Measurements from ENCODE around the gene SLC2A1. TPM values are rescaled to one million over a fixed set of nuclear protein-coding genes. Genes with fewer than 3 reads are reported as not detected.

SLC2A1 gene
- polyA plus RNA-seq, 2 donors = 70.3 to 115 TPM

- peaks cover 3 to 26% of the 10 kb centered on the region in 2 donors for H3K4me1 ChIP-seq (ENCODE audit: control insufficient read depth in 2 of 2, insufficient read depth in 2 of 2, low read length in 1 of 2)
- H3K36me3 ChIP-seq (ENCODE audit: control insufficient read depth in 2 of 2, insufficient read depth in 2 of 2, low read length in 1 of 2) = no peaks in the 10 kb centered on the region
- WGBS, 2 donors = 54 to 66% methylated on average over 6 of the region's 6 CpGs
- H3K27ac ChIP-seq (ENCODE audit: low read depth in 2 of 2, low read length in 1 of 2) = peak overlapping the region; percentile 86 to 96
- H3K9me3 ChIP-seq (ENCODE audit: control insufficient read depth in 2 of 2, insufficient read depth in 1 of 2, low read depth in 1 of 2, low read length in 1 of 2) = no peaks in the 10 kb centered on the region
- H3K4me3 ChIP-seq (ENCODE audit: low read depth in 1 of 2, low read length in 2 of 2) = no peak overlapping the region
- H3K27me3 ChIP-seq (ENCODE audit: control insufficient read depth in 1 of 2, insufficient read depth in 2 of 2, low read length in 2 of 2) = no peaks in the 10 kb centered on the region
These were observed 2.8 kb upstream of the SLC2A1 start for GRCh38 chr1:42961312-42962091.

GRCh38 chr1:42960566-42961311 lies 2.1 kb upstream of the SLC2A1 start:
- Histone ChIP-seq H3K9me3 (ENCODE audit: control insufficient read depth in 2 of 2, insufficient read depth in 1 of 2, low read depth in 1 of 2, low read length in 1 of 2) (no peaks in the 10 kb centered on the region), H3K4me3 (ENCODE audit: low read depth in 1 of 2, low read length in 2 of 2) (no peak overlapping the region), H3K4me1 (ENCODE audit: control insufficient read depth in 2 of 2, insufficient read depth in 2 of 2, low read length in 1 of 2) (peaks cover 3 to 28% of the 10 kb centered on the region in 2 donors), H3K27ac (ENCODE audit: low read depth in 2 of 2, low read length in 1 of 2) (peak overlapping the region; percentile 32 to 96), H3K27me3 (ENCODE audit: control insufficient read depth in 1 of 2, insufficient read depth in 2 of 2, low read length in 2 of 2) (no peaks in the 10 kb centered on the region), H3K36me3 (ENCODE audit: control insufficient read depth in 2 of 2, insufficient read depth in 2 of 2, low read length in 1 of 2) (no peaks in the 10 kb centered on the region)
- WGBS, 2 donors = 87 to 92% methylated on average over 9 of the region's 9 CpGs

GRCh38 chr1:42960122-42960390 lies 1.4 kb upstream of the SLC2A1 start:
- Histone ChIP-seq H3K9me3 (ENCODE audit: control insufficient read depth in 2 of 2, insufficient read depth in 1 of 2, low read depth in 1 of 2, low read length in 1 of 2) (no peaks in the 10 kb centered on the region), H3K27ac (ENCODE audit: low read depth in 2 of 2, low read length in 1 of 2) (peak overlapping the region in 1 of 2 donors; percentile 96), H3K27me3 (ENCODE audit: control insufficient read depth in 1 of 2, insufficient read depth in 2 of 2, low read length in 2 of 2) (no peaks in the 10 kb centered on the region), H3K36me3 (ENCODE audit: control insufficient read depth in 2 of 2, insufficient read depth in 2 of 2, low read length in 1 of 2) (no peaks in the 10 kb centered on the region), H3K4me3 (ENCODE audit: low read depth in 1 of 2, low read length in 2 of 2) (peak overlapping the region in 1 of 2 donors; percentile 80), H3K4me1 (ENCODE audit: control insufficient read depth in 2 of 2, insufficient read depth in 2 of 2, low read length in 1 of 2) (peaks cover 3 to 30% of the 10 kb centered on the region in 2 donors)
- 77 to 95% methylated on average over 1 of the region's 1 CpG for WGBS, 2 donors

- no peaks in the 10 kb centered on the region for H3K9me3 ChIP-seq (ENCODE audit: control insufficient read depth in 2 of 2, insufficient read depth in 1 of 2, low read depth in 1 of 2, low read length in 1 of 2)
- peaks cover 0 to 7% of the 10 kb centered on the region in 2 donors for H3K36me3 ChIP-seq (ENCODE audit: control insufficient read depth in 2 of 2, insufficient read depth in 2 of 2, low read length in 1 of 2)
- 1% methylated on average over 48 to 72 of the region's 72 CpGs for WGBS, 2 donors
- H3K27me3 ChIP-seq (ENCODE audit: control insufficient read depth in 1 of 2, insufficient read depth in 2 of 2, low read length in 2 of 2) = no peaks in the 10 kb centered on the region
- H3K4me1 ChIP-seq (ENCODE audit: control insufficient read depth in 2 of 2, insufficient read depth in 2 of 2, low read length in 1 of 2) = peaks cover 3 to 32% of the 10 kb centered on the region in 2 donors
- peak overlapping the region; percentile 92 to 95 for H3K27ac ChIP-seq (ENCODE audit: low read depth in 2 of 2, low read length in 1 of 2)
- peak overlapping the region; percentile 80 to 95 for H3K4me3 ChIP-seq (ENCODE audit: low read depth in 1 of 2, low read length in 2 of 2)
These were observed 684 bp downstream of the SLC2A1 start for GRCh38 chr1:42957880-42958487.

GRCh38 chr1:42957229-42957879 lies 1.3 kb downstream of the SLC2A1 start:
- Histone ChIP-seq H3K4me3 (ENCODE audit: low read depth in 1 of 2, low read length in 2 of 2) (peak overlapping the region; percentile 80 to 95), H3K27me3 (ENCODE audit: control insufficient read depth in 1 of 2, insufficient read depth in 2 of 2, low read length in 2 of 2) (no peaks in the 10 kb centered on the region), H3K9me3 (ENCODE audit: control insufficient read depth in 2 of 2, insufficient read depth in 1 of 2, low read depth in 1 of 2, low read length in 1 of 2) (no peaks in the 10 kb centered on the region), H3K4me1 (ENCODE audit: control insufficient read depth in 2 of 2, insufficient read depth in 2 of 2, low read length in 1 of 2) (peaks cover 5 to 32% of the 10 kb centered on the region in 2 donors), H3K27ac (ENCODE audit: low read depth in 2 of 2, low read length in 1 of 2) (peak overlapping the region; percentile 92 to 95), H3K36me3 (ENCODE audit: control insufficient read depth in 2 of 2, insufficient read depth in 2 of 2, low read length in 1 of 2) (peaks cover 0 to 12% of the 10 kb centered on the region in 2 donors)
- 24 to 36% methylated on average over 25 to 26 of the region's 26 CpGs for WGBS, 2 donors

DNA sequence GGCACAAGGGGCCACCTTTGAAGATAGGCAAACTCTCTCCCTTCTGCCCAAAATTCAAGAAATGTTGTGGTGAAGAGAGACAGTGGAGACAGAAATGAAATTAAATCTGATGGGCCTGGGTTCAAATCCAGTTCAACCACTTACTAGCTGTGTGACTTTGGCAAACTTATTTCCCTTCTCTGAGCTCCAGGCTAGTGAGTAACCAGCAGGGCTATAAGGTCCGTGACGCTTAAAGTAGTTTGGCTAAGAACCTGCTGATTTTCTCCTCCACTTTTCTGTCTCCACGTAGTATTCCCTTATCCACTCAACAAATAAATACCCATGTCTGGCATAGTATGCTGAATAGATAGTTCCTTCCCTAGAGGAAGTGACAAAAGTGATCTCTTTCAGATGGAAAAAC lies 1.9 kb downstream of the SLC2A1 start:
- Histone ChIP-seq H3K27ac (ENCODE audit: low read depth in 2 of 2, low read length in 1 of 2) (peak overlapping the region; percentile 92 to 95), H3K27me3 (ENCODE audit: control insufficient read depth in 1 of 2, insufficient read depth in 2 of 2, low read length in 2 of 2) (no peaks in the 10 kb centered on the region), H3K4me3 (ENCODE audit: low read depth in 1 of 2, low read length in 2 of 2) (peak overlapping the region; percentile 80 to 95), H3K36me3 (ENCODE audit: control insufficient read depth in 2 of 2, insufficient read depth in 2 of 2, low read length in 1 of 2) (peaks cover 0 to 18% of the 10 kb centered on the region in 2 donors), H3K4me1 (ENCODE audit: control insufficient read depth in 2 of 2, insufficient read depth in 2 of 2, low read length in 1 of 2) (peaks cover 7 to 34% of the 10 kb centered on the region in 2 donors), H3K9me3 (ENCODE audit: control insufficient read depth in 2 of 2, insufficient read depth in 1 of 2, low read depth in 1 of 2, low read length in 1 of 2) (no peaks in the 10 kb centered on the region)
- 53 to 57% methylated on average over 3 of the region's 3 CpGs for WGBS, 2 donors

GRCh38 chr1:42955311-42956063 lies 3.2 kb downstream of the SLC2A1 start:
- peaks cover 0 to 18% of the 10 kb centered on the region in 2 donors for H3K36me3 ChIP-seq (ENCODE audit: control insufficient read depth in 2 of 2, insufficient read depth in 2 of 2, low read length in 1 of 2)
- WGBS, 2 donors = 54 to 64% methylated on average over 16 of the region's 16 CpGs
- no peaks in the 10 kb centered on the region for H3K27me3 ChIP-seq (ENCODE audit: control insufficient read depth in 1 of 2, insufficient read depth in 2 of 2, low read length in 2 of 2)
- H3K4me3 ChIP-seq (ENCODE audit: low read depth in 1 of 2, low read length in 2 of 2) = peak overlapping the region; percentile 28 to 80
- H3K27ac ChIP-seq (ENCODE audit: low read depth in 2 of 2, low read length in 1 of 2) = peak overlapping the region; percentile 28 to 55
- peaks cover 7 to 24% of the 10 kb centered on the region in 2 donors for H3K4me1 ChIP-seq (ENCODE audit: control insufficient read depth in 2 of 2, insufficient read depth in 2 of 2, low read length in 1 of 2)
- H3K9me3 ChIP-seq (ENCODE audit: control insufficient read depth in 2 of 2, insufficient read depth in 1 of 2, low read depth in 1 of 2, low read length in 1 of 2) = no peaks in the 10 kb centered on the region

- Histone ChIP-seq H3K4me3 (ENCODE audit: low read depth in 1 of 2, low read length in 2 of 2) (peak overlapping the region in 1 of 2 donors; percentile 0), H3K9me3 (ENCODE audit: control insufficient read depth in 2 of 2, insufficient read depth in 1 of 2, low read depth in 1 of 2, low read length in 1 of 2) (no peaks in the 10 kb centered on the region), H3K4me1 (ENCODE audit: control insufficient read depth in 2 of 2, insufficient read depth in 2 of 2, low read length in 1 of 2) (peaks cover 10 to 30% of the 10 kb centered on the region in 2 donors), H3K36me3 (ENCODE audit: control insufficient read depth in 2 of 2, insufficient read depth in 2 of 2, low read length in 1 of 2) (peaks cover 0 to 23% of the 10 kb centered on the region in 2 donors), H3K27me3 (ENCODE audit: control insufficient read depth in 1 of 2, insufficient read depth in 2 of 2, low read length in 2 of 2) (no peaks in the 10 kb centered on the region), H3K27ac (ENCODE audit: low read depth in 2 of 2, low read length in 1 of 2) (peak overlapping the region; percentile 47 to 66)
- 56 to 75% methylated on average over 13 of the region's 13 CpGs for WGBS, 2 donors
These were observed 5.2 kb downstream of the SLC2A1 start for GRCh38 chr1:42953182-42954180.

All from esophagus (tissue), 2 donors.